Epithelial cell of prostate (primary cell): Measurements from ENCODE around the gene NPTXR.
"Not testable (repeated sequence)": the region's sequence is repeated elsewhere in the genome, so short reads cannot be mapped to it uniquely, and the experiment has no call there.

Experiments used
- DNase-seq: peaks from one replicate; pipeline ENCODE4 v3.0.0-alpha.2; 2011; ENCODE audit warnings: low read depth, low spot score
- H3K27ac ChIP-seq: fragments of 450-650 bp; 2 replicates; pipeline ENCODE4 v1.5.1; 2017; ENCODE audit warnings: mild to moderate bottlenecking

The NPTXR gene

DNA sequence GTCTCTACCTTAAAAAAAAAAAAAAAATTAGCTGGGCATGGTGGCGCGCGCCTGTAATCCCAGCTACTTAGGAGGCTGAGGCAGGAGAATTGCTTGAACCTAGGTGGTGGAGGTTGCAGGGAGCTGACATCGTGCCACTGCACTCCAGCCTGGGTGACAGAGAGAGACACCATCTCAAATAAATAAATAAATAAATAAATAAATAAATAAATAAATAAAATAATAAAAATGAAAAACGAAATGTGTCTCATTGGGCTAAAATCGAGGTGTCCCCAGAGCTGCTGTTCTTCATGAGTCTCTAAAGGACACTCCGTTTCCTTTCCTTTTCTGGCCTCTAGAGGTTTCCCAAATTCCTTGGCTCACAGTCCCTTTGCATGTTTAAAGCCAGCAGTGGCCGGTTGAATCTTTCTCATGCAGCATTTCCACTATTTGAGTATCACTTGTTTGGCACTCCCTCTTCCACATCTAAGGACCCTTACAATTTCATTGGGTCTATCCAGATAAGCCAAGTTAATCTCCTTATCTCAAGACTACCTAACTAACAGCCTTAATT is 38.7 kb downstream of the NPTXR start:
- not testable (repeated sequence) for DNase-seq, H3K27ac ChIP-seq

DNA sequence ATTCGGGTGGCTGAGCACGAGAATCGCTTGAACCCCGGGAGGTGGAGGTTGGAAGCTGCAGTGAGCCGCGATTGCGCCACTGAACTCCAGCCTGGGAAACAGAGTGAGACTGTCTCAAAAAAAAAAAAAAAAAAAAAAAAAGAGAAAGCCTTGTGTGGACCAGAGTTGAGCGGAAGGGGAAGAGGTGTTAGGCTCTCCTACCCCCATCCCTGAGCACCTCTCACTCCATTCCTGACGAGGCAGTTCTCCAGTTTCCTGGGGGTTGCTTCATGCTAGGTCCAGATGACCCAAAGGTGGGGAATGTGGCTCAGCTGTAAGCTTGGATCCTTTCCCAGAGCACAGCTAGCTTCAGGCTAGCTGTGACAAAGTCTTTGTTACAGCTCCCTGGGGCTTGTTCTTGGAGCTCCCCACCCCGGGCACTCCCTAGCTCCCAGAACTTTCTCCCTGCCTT is 41.1 kb downstream of the NPTXR start:
- DNase-seq: peak; percentile 93

DNA sequence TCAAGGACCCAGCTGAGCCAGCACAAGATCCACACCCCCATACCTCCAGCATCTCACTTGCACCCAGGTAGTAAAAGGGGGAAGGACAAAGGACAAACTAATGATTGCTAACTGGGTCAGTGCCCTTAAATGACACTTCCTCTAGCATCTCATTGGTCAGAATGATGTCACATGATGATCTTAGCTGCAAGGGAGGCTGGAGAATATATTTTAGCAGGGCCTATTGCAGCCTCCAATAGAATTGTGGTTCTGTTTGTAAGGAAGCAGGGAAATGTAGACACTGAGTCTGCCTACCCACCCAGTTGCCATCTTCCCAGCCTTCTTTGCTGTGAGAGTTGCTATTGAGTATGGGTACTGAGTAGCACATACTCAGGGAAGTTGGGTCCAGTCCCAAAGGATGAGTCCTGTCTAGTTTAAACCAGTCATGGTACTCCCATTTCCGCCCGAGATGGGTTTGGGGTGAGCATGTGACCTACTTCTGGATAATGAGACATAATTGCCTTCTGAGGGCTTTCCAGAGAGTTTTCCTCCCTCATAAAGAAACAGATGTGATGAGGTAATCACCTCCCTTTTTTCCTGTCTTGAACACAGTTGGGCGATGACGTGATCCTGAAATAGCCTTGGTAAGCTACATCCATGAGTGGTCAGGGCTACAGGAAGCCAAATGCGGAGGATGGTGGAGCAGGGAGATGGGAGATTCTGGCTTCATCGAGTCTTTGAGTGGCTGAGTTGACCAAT is 44.4 kb downstream of the NPTXR start:
- H3K27ac ChIP-seq: no peak overlapping the region

More for the DNA sequence above, 41.1 kb downstream of the NPTXR start:
- peak overlapping the region; percentile 63 for H3K27ac ChIP-seq

GRCh38 chr22:38798496-38798895 is 45.3 kb downstream of the NPTXR start:
- no peak overlapping the region for H3K27ac ChIP-seq
- no peak for DNase-seq

More for the DNA sequence above, 44.4 kb downstream of the NPTXR start:
- DNase-seq: no peak

GRCh38 chr22:38796262-38796957 is 47.4 kb downstream of the NPTXR start:
- DNase-seq: no peak
- no peak overlapping the region for H3K27ac ChIP-seq

DNA sequence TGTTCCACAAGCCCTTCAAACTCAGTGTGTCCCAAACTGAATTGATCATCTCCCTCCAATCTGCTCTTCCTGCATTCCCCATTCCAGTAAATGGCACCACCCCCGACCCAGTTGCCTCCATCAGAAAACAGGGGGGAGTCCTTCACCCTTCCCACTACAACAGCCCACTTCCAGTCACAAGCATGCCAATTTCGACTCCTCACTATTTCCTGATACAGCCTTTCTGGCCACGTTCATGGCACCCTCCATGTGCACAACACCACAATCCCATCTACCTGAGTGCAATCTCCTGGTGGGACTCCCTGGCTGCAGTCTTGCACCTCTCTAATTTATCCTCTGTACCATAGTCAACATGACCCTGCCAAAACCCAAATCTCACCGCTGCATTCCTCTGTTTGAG is 48.3 kb downstream of the NPTXR start:
- DNase-seq: no peak
- no peak overlapping the region for H3K27ac ChIP-seq

DNA sequence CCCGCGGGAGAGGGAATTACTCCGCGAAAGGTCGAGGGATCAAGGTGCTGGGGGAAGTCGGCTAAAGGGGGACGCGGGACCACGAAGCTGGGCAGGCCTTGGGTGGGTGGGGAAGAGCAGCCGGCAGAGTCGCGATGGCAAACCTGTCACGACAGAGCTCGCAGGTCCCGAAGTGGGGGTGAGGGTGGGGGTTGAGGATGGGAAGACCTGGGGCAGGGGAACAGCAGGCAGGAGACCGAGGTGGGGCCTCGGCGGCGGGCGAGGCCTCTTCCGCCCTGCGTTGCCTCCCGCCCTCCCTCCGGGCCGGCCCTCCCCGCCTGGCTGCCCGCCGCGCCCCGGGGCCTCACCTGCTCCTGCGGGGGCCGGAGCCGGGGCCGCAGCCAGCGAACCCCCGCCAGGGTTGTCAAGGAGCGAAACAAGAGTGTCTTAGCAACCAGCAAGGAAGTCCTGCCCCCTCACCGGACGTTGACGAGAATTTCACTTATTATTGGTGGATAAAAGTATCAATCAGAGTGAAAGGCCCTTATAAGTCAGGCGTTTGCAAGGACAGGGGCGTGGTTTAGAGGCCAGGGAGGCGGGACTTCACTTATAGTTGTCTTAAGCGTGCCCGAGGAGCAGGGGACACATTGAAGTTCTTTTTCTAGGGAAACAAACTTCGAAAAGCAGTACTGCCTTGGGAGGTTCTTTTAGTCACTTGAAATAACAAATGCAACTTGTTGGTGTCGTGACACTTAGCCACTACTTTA is 49.9 kb downstream of the NPTXR start, which contains the start of gene DNAL4:
TSS of gene DNAL4 (minus strand) at position 423 of the 746 bp plus-strand sequence. CDS start 11,412 bp downstream, outside the sequence.
- peak; percentile 86 for DNase-seq
- peak within 1 kb of the TSS; percentile 57 for H3K27ac ChIP-seq

- peak overlapping the region; percentile 57 for H3K27ac ChIP-seq
- DNase-seq: no peak
Measured at GRCh38 chr22:38793317-38793716, 50.5 kb downstream of the NPTXR start.

- H3K27ac ChIP-seq: peak overlapping the region; percentile 57
- DNase-seq: peak; percentile 14
Measured at GRCh38 chr22:38792833-38793232, 51.0 kb downstream of the NPTXR start.

DNA sequence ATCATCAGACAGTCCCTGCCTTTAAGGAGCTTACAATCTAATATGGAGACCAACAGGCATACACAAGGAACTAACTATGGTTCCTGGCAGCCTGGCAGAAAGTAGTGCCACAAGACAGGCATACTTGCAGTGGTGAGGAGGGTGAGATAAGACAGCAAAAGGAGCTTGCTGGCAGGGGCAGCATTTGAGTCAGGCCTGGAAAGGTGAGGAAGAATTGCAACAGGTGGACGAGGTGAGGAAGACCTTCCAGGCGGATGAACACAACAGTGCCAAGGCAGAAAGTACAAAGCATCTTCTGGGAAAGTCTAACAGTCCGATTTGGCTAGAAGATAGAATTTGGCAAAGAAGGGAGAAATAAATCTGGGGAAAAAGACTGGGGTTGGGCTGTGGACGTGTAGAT is 54.2 kb downstream of the NPTXR start:
- no peak for DNase-seq
- no peak overlapping the region for H3K27ac ChIP-seq

GRCh38 chr22:38788846-38789245 is 55.0 kb downstream of the NPTXR start:
- no peak for DNase-seq
- H3K27ac ChIP-seq: no peak overlapping the region

GRCh38 chr22:38788021-38788816 is 55.6 kb downstream of the NPTXR start:
- H3K27ac ChIP-seq: no peak overlapping the region

DNA sequence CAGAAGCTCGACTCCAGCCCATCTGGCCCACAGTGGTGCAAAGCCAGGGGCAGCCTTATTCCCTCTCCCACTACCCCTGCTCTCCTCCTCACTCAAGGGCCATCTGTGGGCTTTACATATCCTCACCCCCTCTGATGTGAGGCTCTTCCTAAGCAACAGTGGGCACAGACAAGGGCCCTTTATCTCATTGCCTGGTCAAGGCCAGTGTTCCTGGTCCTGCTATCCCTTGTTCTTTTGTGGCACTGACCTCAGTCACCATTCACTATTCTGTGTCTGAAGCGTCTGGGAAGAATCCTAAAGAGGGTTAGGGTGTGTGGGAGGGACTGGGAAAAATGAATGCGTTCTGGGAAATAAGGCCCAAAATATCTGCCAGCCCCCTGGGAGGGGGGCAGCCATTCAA is 57.2 kb downstream of the NPTXR start:
- DNase-seq: no peak
- H3K27ac ChIP-seq: no peak overlapping the region

More at GRCh38 chr22:38788021-38788816, 55.6 kb downstream of the NPTXR start:
- DNase-seq: peak; percentile 29

GRCh38 chr22:38784856-38785255 is 59.0 kb downstream of the NPTXR start:
- no peak for DNase-seq
- H3K27ac ChIP-seq: no peak overlapping the region

GRCh38 chr22:38784035-38784434 is 59.8 kb downstream of the NPTXR start:
- DNase-seq: no peak

GRCh38 chr22:38783095-38783615 is 60.7 kb downstream of the NPTXR start:
- no peak overlapping the region for H3K27ac ChIP-seq
- no peak for DNase-seq

More at GRCh38 chr22:38784035-38784434, 59.8 kb downstream of the NPTXR start:
- no peak overlapping the region for H3K27ac ChIP-seq

DNA sequence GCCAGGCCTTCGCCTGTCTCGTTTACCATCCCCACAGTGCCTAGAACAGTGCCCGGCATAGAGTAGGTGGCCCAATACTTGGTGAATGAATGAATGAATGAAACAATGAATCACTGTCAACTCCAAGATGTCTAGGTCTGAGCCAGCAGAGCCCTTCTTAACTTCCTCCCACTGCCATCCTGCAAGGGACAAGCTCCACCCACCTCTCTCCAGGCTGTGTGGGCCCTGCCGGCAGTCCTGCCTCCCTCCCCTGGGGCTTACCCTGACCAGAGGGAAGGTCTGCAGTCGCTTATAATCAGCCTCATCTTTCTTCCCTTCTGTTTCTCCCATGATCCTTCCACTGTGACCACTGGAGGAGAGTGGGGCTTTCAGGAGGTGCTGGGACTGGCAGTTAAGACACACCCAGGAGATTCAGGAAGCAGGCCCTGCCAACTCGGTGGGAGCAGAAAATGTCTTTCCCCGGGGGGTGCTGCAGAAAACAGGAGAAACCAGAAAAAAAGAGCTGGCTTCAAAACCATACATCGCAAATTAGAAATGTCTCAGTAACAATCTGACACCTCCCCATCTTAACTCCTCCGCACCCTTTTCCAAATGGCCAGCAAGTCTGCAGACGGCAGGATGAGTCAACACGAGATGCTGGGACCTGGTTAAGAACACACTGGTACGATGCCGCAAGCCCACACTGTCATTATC is 61.3 kb downstream of the NPTXR start:
- no peak overlapping the region for H3K27ac ChIP-seq
- no peak for DNase-seq

- H3K27ac ChIP-seq: no peak overlapping the region
- no peak for DNase-seq
Measured at GRCh38 chr22:38781033-38781432, 62.8 kb downstream of the NPTXR start.
